HepG2 (cell line): ENCODE measurements around the gene DGKD. TPM values are rescaled to one million over a fixed set of nuclear protein-coding genes. Genes with fewer than 3 reads are reported as not detected.

ENCODE experiments used
- DR1 ChIP-seq: sonication (generic); formaldehyde crosslinking; IDR thresholded peaks from 2 replicates; pipeline ENCODE4 v1.8.0; 2021; ENCODE audit warnings: mild to moderate bottlenecking, missing genetic modification reagents, inconsistent platforms
- EP300 ChIP-seq, 3 experiments: sonication (generic) in 1 of 3; formaldehyde crosslinking in 1 of 3; IDR thresholded peaks; 2 replicates each; pipeline versions ENCODE4 v1.5.1 to v1.6.1; 2011 to 2020; ENCODE audit warnings: low read depth in 2 of 3, low read length in 2 of 3, borderline replicate concordance in 1 of 3, improper control_type of control experiment in 1 of 3, mild to moderate bottlenecking in 1 of 3, missing genetic modification reagents in 1 of 3, moderate library complexity in 1 of 3
- HIVEP1 ChIP-seq: sonication (generic); formaldehyde crosslinking; IDR thresholded peaks from 2 replicates; pipeline ENCODE4 v1.4.0; 2020; ENCODE audit warnings: mild to moderate bottlenecking, missing genetic modification reagents
- HOXA9 ChIP-seq: sonication (generic); formaldehyde crosslinking; IDR thresholded peaks from 2 replicates; pipeline ENCODE4 v1.8.1; 2022; ENCODE audit warnings: missing genetic modification reagents, mild to moderate bottlenecking, moderate library complexity, borderline replicate concordance
- MTA1 ChIP-seq: sonication (generic); formaldehyde crosslinking; IDR thresholded peaks from 2 replicates; pipeline ENCODE4 v1.4.0; 2020; ENCODE audit warnings: missing genetic modification reagents, mild to moderate bottlenecking, borderline replicate concordance
- NONO ChIP-seq, 2 experiments: fragments of 450-650 bp in 1 of 2; sonication (generic) in 1 of 2; formaldehyde crosslinking in 1 of 2; IDR thresholded peaks in 1 of 2; conservative IDR thresholded peaks in 1 of 2; 2 replicates each; pipeline versions ENCODE4 v1.6.1 to v1.8.0; 2017 to 2022; ENCODE audit warnings: mild to moderate bottlenecking in 1 of 2, missing genetic modification reagents in 1 of 2, moderate library complexity in 1 of 2
- PPARG ChIP-seq: conservative IDR thresholded peaks from 2 replicates; pipeline ENCODE4 v1.6.1; 2016; ENCODE audit warnings: missing biosample characterization, missing genetic modification reagents
- PRDM10 ChIP-seq: sonication (generic); formaldehyde crosslinking; IDR thresholded peaks from 2 replicates; pipeline ENCODE4 v1.4.0; 2020; ENCODE audit warnings: low read depth, missing genetic modification reagents
- RFX3 ChIP-seq: IDR thresholded peaks from 2 replicates; pipeline ENCODE4 v1.6.1; 2016; ENCODE audit warnings: missing biosample characterization, missing genetic modification reagents
- SRF ChIP-seq: IDR thresholded peaks from 2 replicates; pipeline ENCODE4 v1.6.1; 2011; ENCODE audit warnings: mild to moderate bottlenecking, low read depth, low read length, moderate library complexity
- ZBTB4 ChIP-seq: sonication (generic); formaldehyde crosslinking; IDR thresholded peaks from 2 replicates; pipeline ENCODE4 v1.4.0; 2020; ENCODE audit warnings: missing genetic modification reagents, mild to moderate bottlenecking, borderline replicate concordance
- ZFY ChIP-seq: sonication (generic); formaldehyde crosslinking; IDR thresholded peaks from 2 replicates; pipeline ENCODE4 v1.4.0; 2020; ENCODE audit warnings: missing genetic modification reagents
- ZNF232 ChIP-seq: sonication (generic); formaldehyde crosslinking; IDR thresholded peaks from 2 replicates; pipeline ENCODE4 v1.4.0; 2020; ENCODE audit warnings: missing genetic modification reagents, borderline replicate concordance
- ZNF331 ChIP-seq: sonication (generic); formaldehyde crosslinking; IDR thresholded peaks from 2 replicates; pipeline ENCODE4 v1.4.0; 2020; ENCODE audit warnings: missing genetic modification reagents
- ZNF333 ChIP-seq: sonication (generic); formaldehyde crosslinking; IDR thresholded peaks from 2 replicates; pipeline ENCODE4 v1.4.0; 2020; ENCODE audit warnings: mild to moderate bottlenecking, missing genetic modification reagents, borderline replicate concordance
- ZNF362 ChIP-seq: sonication (generic); formaldehyde crosslinking; IDR thresholded peaks from 2 replicates; pipeline ENCODE4 v1.4.0; 2020; ENCODE audit warnings: missing genetic modification reagents, mild to moderate bottlenecking, borderline replicate concordance
- ZNF382 ChIP-seq: sonication (generic); formaldehyde crosslinking; IDR thresholded peaks from 2 replicates; pipeline ENCODE4 v1.5.0; 2020; ENCODE audit warnings: missing genetic modification reagents, mild to moderate bottlenecking, borderline replicate concordance
- ZNF557 ChIP-seq: sonication (generic); formaldehyde crosslinking; IDR thresholded peaks from 2 replicates; pipeline ENCODE4 v1.4.0; 2020; ENCODE audit warnings: missing genetic modification reagents
- ZNF891 ChIP-seq: sonication (generic); formaldehyde crosslinking; IDR thresholded peaks from 2 replicates; pipeline ENCODE4 v1.5.0; 2020; ENCODE audit warnings: mild to moderate bottlenecking, missing genetic modification reagents
- ZSCAN21 ChIP-seq: sonication (generic); formaldehyde crosslinking; IDR thresholded peaks from 2 replicates; pipeline ENCODE4 v1.8.0; 2022; ENCODE audit warnings: mild to moderate bottlenecking, missing genetic modification reagents, moderate library complexity, borderline replicate concordance
- polyA plus RNA-seq, 8 experiments: library from polyadenylated mRNA; depleted of rRNA in 3 of 8; stranded (reverse) in 7 of 8; unstranded in 1 of 8; fragments of >200 nt; fragmentation: Illumina TruSeq in 4 of 8; extraction: Trizol in 4 of 8; gene quantifications; 2 replicates each; pipeline versions ENCODE4 v1.2.1 to v1.2.3, GENCODE V29; 2011 to 2016; ENCODE audit warnings: low read depth in 4 of 8, missing spikeins in 1 of 8, mixed read lengths in 1 of 8; ENCODE audit not compliant: insufficient read depth in 1 of 8
- total RNA-seq, 5 experiments: library from RNA; depleted of rRNA; stranded (reverse); fragments of >200 nt; fragmentation: Illumina TruSeq; extraction: Trizol; gene quantifications; 2 replicates each; pipeline ENCODE4 v1.2.3, GENCODE V29; 2016; ENCODE audit warnings: low read depth in 1 of 5

DGKD gene
- total and polyA plus RNA-seq, 2 of the 13 experiments (the other 11 are each of a cell fraction or from before 2014, with no cell fraction given), result 24.5 to 33.2 TPM

- TF ChIP-seq DR1 (CRISPR knock-in tag), result no peak
- no peak for TF ChIP-seq RFX3 (CRISPR knock-in tag)
- 0 out of 2 replicates have a peak, but pooled peaks have one; percentile 23 for TF ChIP-seq ZNF557 (CRISPR knock-in tag)
- TF ChIP-seq ZNF382 (CRISPR knock-in tag), result no peak
- no peak for TF ChIP-seq ZSCAN21
- TF ChIP-seq ZNF331 (CRISPR knock-in tag), result peak; percentile 8; the same call in 1 of the 2 replicates
- peak; percentile 37 to 51; a peak in 3 of 4 replicates for TF ChIP-seq EP300 (IDR thresholded peaks at IDR 0.05; ENCODE audit: low read depth in 2 of 2, low read length in 2 of 2)
- peak; percentile 25; the same call in 1 of the 2 replicates for TF ChIP-seq EP300 (CRISPR knock-in tag; IDR thresholded peaks at IDR 0.05; ENCODE audit: borderline replicate concordance)
- peak; percentile 80 for TF ChIP-seq PPARG (CRISPR knock-in tag)
- TF ChIP-seq SRF, result no peak
- peak; percentile 93; the same call in 1 of the 2 replicates for TF ChIP-seq ZBTB4 (CRISPR knock-in tag)
- TF ChIP-seq MTA1 (CRISPR knock-in tag), result 0 out of 2 replicates have a peak, but pooled peaks have one; percentile 36
- no peak for TF ChIP-seq ZFY
- TF ChIP-seq NONO (IDR thresholded peaks at IDR 0.05), result no peak
- 0 out of 2 replicates have a peak, but pooled peaks have one; percentile 26 for TF ChIP-seq NONO (CRISPR knock-in tag; conservative IDR thresholded peaks at IDR 0.05)
- no peak for TF ChIP-seq ZNF891
- TF ChIP-seq ZNF333 (CRISPR knock-in tag), result no peak
- peak; percentile 95 for TF ChIP-seq ZNF362 (CRISPR knock-in tag)
- no peak for TF ChIP-seq ZNF232 (CRISPR knock-in tag)
- TF ChIP-seq PRDM10 (CRISPR knock-in tag), result no peak
- TF ChIP-seq HOXA9 (CRISPR knock-in tag), result no peak
- TF ChIP-seq HIVEP1, result 0 out of 2 replicates have a peak, but pooled peaks have one; percentile 7
These were observed 106.6 kb downstream of the DGKD start (continued) for GRCh38 chr2:233460726-233461441.
